ENCODE results near the gene CSNK2A2. TPM values are rescaled to one million over a fixed set of nuclear protein-coding genes. Genes with fewer than 3 reads are reported as not detected.
A peak's percentile ranks its signal among the peaks of the same experiment; 100 is the strongest.

The CSNK2A2 gene
- total RNA-seq, 1 donor from 2014 or later = 72.1 TPM

GRCh38 chr16:58187665-58188421, 10.1 kb downstream of the CSNK2A2 start:
- Histone ChIP-seq H3K36me3 (peaks cover 91% of the 10 kb centered on the region), H3K4me3 (no peak overlapping the region), H3K27me3 (ENCODE audit: low read depth) (no peaks in the 10 kb centered on the region), H3K9me3 (no peaks in the 10 kb centered on the region), H3K27ac (no peak overlapping the region), H3K4me1 (no peaks in the 10 kb centered on the region)
- ATAC-seq (no peak), DNase-seq (no peak)
- TF ChIP-seq, protein P1, sequence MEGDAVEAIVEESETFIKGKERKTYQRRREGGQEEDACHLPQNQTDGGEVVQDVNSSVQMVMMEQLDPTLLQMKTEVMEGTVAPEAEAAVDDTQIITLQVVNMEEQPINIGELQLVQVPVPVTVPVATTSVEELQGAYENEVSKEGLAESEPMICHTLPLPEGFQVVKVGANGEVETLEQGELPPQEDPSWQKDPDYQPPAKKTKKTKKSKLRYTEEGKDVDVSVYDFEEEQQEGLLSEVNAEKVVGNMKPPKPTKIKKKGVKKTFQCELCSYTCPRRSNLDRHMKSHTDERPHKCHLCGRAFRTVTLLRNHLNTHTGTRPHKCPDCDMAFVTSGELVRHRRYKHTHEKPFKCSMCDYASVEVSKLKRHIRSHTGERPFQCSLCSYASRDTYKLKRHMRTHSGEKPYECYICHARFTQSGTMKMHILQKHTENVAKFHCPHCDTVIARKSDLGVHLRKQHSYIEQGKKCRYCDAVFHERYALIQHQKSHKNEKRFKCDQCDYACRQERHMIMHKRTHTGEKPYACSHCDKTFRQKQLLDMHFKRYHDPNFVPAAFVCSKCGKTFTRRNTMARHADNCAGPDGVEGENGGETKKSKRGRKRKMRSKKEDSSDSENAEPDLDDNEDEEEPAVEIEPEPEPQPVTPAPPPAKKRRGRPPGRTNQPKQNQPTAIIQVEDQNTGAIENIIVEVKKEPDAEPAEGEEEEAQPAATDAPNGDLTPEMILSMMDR (IDR thresholded peaks at IDR 0.05) = no peak
- intact Hi-C loops (cut with DNase I) = no loop called here

GRCh38 chr16:58187092-58187491, 10.8 kb downstream of the CSNK2A2 start:
- intact Hi-C loops (cut with DNase I) = no loop called here
- H3K9me3 ChIP-seq = no peaks in the 10 kb centered on the region
- peaks cover 89% of the 10 kb centered on the region for H3K36me3 ChIP-seq
- no peak for ATAC-seq
- H3K27me3 ChIP-seq (ENCODE audit: low read depth) = no peaks in the 10 kb centered on the region
- H3K4me3 ChIP-seq = no peak overlapping the region
- H3K27ac ChIP-seq = no peak overlapping the region
- TF ChIP-seq, protein P1 (IDR thresholded peaks at IDR 0.05) = no peak
- no peak for DNase-seq
- H3K4me1 ChIP-seq = no peaks in the 10 kb centered on the region

DNA sequence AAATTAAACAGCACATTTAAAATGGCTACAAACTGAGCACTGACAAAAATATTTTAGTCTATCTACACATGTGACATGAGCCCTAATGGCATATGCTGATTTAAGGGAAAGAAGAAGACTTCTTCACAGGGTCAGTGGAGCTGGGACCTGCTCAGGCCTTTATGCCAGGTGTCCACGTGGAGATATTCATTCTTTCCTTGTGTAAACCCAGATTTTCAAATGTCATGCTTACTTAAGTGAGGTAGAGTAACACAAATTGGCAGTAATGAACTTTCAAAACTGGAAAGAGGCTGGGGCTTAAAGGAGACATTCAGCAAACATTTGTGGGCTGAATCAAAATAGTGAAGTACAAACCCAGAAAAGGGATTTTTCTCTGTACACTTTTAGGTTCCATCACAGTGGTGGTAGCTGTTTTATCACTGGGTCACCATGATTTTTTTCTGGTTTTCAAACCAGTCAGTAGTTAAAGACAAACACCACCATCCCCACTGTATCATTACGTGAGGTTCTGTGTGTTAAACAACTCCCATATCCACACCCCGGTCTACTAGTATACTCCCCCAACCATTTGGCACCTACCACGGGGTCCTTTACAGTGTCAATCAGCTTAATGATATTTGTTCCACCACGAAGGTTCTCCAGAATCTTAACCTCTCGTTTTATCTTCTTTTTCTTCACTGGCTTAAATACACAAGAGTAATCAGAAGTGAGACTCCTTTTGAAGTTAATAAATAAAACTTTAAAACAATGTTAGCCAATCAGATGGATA, 11.5 kb downstream of the CSNK2A2 start:
- intact Hi-C loops (cut with DNase I) = no loop called here
- TF ChIP-seq, protein P1 (IDR thresholded peaks at IDR 0.05) = no peak
- no peaks in the 10 kb centered on the region for H3K27me3 ChIP-seq (ENCODE audit: low read depth)
- no peaks in the 10 kb centered on the region for H3K9me3 ChIP-seq
- peaks cover 87% of the 10 kb centered on the region for H3K36me3 ChIP-seq
- H3K4me3 ChIP-seq = no peak overlapping the region
- DNase-seq (no peak), ATAC-seq (peak in 1 of 2 donors; percentile 54)
- H3K4me1 ChIP-seq = no peaks in the 10 kb centered on the region
- H3K27ac ChIP-seq = no peak overlapping the region

GRCh38 chr16:58177353-58177710, 20.6 kb downstream of the CSNK2A2 start:
- Histone ChIP-seq H3K9me3 (no peaks in the 10 kb centered on the region), H3K27me3 (ENCODE audit: low read depth) (no peaks in the 10 kb centered on the region), H3K36me3 (peaks cover 65% of the 10 kb centered on the region), H3K4me3 (no peak overlapping the region), H3K27ac (no peak overlapping the region), H3K4me1 (no peaks in the 10 kb centered on the region)
- ATAC-seq (no peak), DNase-seq (no peak)
- TF ChIP-seq, protein P1 (IDR thresholded peaks at IDR 0.05) = no peak
- intact Hi-C loops (cut with DNase I) = no loop called here

DNA sequence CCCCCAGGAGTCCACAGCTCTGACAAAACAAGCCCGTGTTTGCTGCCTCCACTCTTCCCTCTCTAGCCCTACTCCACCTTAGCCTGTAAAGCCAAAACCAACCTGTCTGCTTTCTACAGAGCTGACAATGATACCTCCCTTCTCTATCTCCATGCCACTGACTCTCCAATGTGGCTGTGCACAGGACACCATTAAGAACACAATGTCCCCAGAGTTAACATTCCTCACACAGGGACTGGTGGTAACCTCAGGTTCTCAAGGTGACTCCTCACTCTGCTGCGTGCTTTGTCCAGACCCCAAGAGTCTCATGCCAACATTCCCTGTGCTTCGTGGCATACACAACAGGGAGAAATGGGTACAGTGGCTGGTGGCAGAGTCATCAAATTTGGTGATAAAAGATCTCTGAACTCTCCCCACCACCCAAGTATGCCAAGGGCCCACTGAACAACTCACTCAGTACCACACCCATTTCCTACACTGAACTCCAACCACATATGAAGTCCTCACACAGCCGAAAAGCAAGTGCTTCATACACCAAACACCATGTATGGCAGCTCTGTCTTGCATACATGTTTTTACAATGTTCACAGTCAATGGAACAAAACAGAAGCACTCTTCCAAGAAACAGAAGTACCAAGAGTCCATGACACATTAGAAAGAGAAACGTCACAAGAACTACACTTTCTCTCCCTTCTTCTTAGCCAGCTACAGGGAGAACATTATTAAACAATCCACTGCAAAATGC, 21.1 kb downstream of the CSNK2A2 start:
- Histone ChIP-seq H3K4me3 (no peak overlapping the region), H3K9me3 (no peaks in the 10 kb centered on the region), H3K4me1 (no peaks in the 10 kb centered on the region), H3K36me3 (peaks cover 68% of the 10 kb centered on the region), H3K27ac (no peak overlapping the region), H3K27me3 (ENCODE audit: low read depth) (no peaks in the 10 kb centered on the region)
- no peak for ATAC-seq
- intact Hi-C loops (cut with DNase I) = no loop called here
- DNase-seq = no peak
- TF ChIP-seq, protein P1 (IDR thresholded peaks at IDR 0.05) = no peak
